WI38 (cell line): ENCODE results near the gene DOCK1.
A peak's percentile ranks its signal among the peaks of the same experiment; 100 is the strongest.

ENCODE experiments used
- H3K4me3 ChIP-seq: 2 replicates; pipeline ENCODE4 v1.5.1; 2011; ENCODE audit warnings: low read depth, mild to moderate bottlenecking, control low read depth, low read length
- CTCF ChIP-seq: IDR thresholded peaks from 2 replicates; pipeline ENCODE4 v1.5.1; 2012; ENCODE audit warnings: low read depth, mild to moderate bottlenecking, control low read depth, low read length

Gene DOCK1

GRCh38 chr10:127354255-127354654 is 449.0 kb downstream of the DOCK1 start:
- no peak for TF ChIP-seq CTCF
- no peak overlapping the region for H3K4me3 ChIP-seq

GRCh38 chr10:127354992-127355391 is 449.8 kb downstream of the DOCK1 start:
- TF ChIP-seq CTCF, result peak; percentile 32; the same call in 1 of the 2 replicates
- H3K4me3 ChIP-seq, result no peak overlapping the region

- no peak overlapping the region for H3K4me3 ChIP-seq
- no peak for TF ChIP-seq CTCF
These were observed 451.1 kb downstream of the DOCK1 start for GRCh38 chr10:127356360-127356759.

- no peak overlapping the region for H3K4me3 ChIP-seq
- no peak for TF ChIP-seq CTCF
These were observed 452.0 kb downstream of the DOCK1 start for GRCh38 chr10:127357265-127357664.

GRCh38 chr10:127358337-127358736 is 453.1 kb downstream of the DOCK1 start:
- H3K4me3 ChIP-seq, result no peak overlapping the region
- no peak for TF ChIP-seq CTCF

GRCh38 chr10:127364034-127364433 is 458.8 kb downstream of the DOCK1 start:
- H3K4me3 ChIP-seq, result no peak overlapping the region
- no peak for TF ChIP-seq CTCF

GRCh38 chr10:127368101-127368500 is 462.9 kb downstream of the DOCK1 start:
- no peak overlapping the region for H3K4me3 ChIP-seq
- no peak for TF ChIP-seq CTCF
